NCI-H146 treated with DMSO at 0.1 percent for 48 hours (cell line): Measurements from ENCODE around the gene DARS1.

Experiments used
- DNase-seq: peaks from one replicate; lab custom pipeline; 2025; ENCODE audit not compliant: unreplicated experiment; lab: John Stamatoyannopoulos, UW

DARS1 gene

GRCh38 chr2:136016427-136016826 is 31.0 kb upstream of the DARS1 start:
- DNase-seq: no peak

GRCh38 chr2:136015699-136016098 is 30.3 kb upstream of the DARS1 start:
- DNase-seq: no peak

GRCh38 chr2:136014411-136014810 is 29.0 kb upstream of the DARS1 start:
- no peak for DNase-seq

GRCh38 chr2:136013955-136014354 is 28.5 kb upstream of the DARS1 start:
- no peak for DNase-seq

- DNase-seq: no peak
Observed at GRCh38 chr2:136013136-136013685, 27.8 kb upstream of the DARS1 start.

- no peak for DNase-seq
Observed at GRCh38 chr2:136012315-136012714, 26.9 kb upstream of the DARS1 start.

- DNase-seq: no peak
Observed at GRCh38 chr2:136010126-136010525, 24.7 kb upstream of the DARS1 start.

GRCh38 chr2:136008205-136008865 is 22.9 kb upstream of the DARS1 start:
- no peak for DNase-seq

GRCh38 chr2:136006658-136007057 is 21.2 kb upstream of the DARS1 start:
- no peak for DNase-seq

GRCh38 chr2:136005462-136006196 is 20.2 kb upstream of the DARS1 start:
- no peak for DNase-seq

- DNase-seq: no peak
Observed at GRCh38 chr2:136004965-136005364, 19.5 kb upstream of the DARS1 start.

GRCh38 chr2:136001131-136001530 is 15.7 kb upstream of the DARS1 start:
- DNase-seq: no peak

GRCh38 chr2:136000502-136000901 is 15.1 kb upstream of the DARS1 start:
- no peak for DNase-seq

- DNase-seq: no peak
Observed at GRCh38 chr2:135999899-136000298, 14.5 kb upstream of the DARS1 start.

- DNase-seq: no peak
Observed at GRCh38 chr2:135998879-135999278, 13.5 kb upstream of the DARS1 start.

GRCh38 chr2:135997380-135997779 is 12.0 kb upstream of the DARS1 start:
- DNase-seq: peak; percentile 69

- DNase-seq: no peak
Observed at GRCh38 chr2:135996304-135996703, 10.9 kb upstream of the DARS1 start.

GRCh38 chr2:135994281-135994680 is 8.9 kb upstream of the DARS1 start:
- no peak for DNase-seq

GRCh38 chr2:135993421-135993820 is 8.0 kb upstream of the DARS1 start:
- DNase-seq: no peak

GRCh38 chr2:135991861-135992260 is 6.4 kb upstream of the DARS1 start:
- DNase-seq: no peak

- DNase-seq: no peak
Observed at GRCh38 chr2:135987441-135987840, 2.0 kb upstream of the DARS1 start.

GRCh38 chr2:135986507-135986906 is 1.1 kb upstream of the DARS1 start:
- DNase-seq: no peak
